BJ (cell line): ENCODE measurements around the gene HYAL1. TPM values are rescaled to one million over a fixed set of nuclear protein-coding genes. Genes with fewer than 3 reads are reported as not detected.

Experiments used
- CTCF ChIA-PET: fragments of 350-600 bp; formaldehyde crosslinking; extraction: SDS; loops from one replicate; lab custom pipeline; 2021; ENCODE audit warnings: antibody characterized with exemption, inconsistent platforms; lab: Yijun Ruan, JAX
- POLR2A ChIA-PET: fragments of 300-600 bp; sonication (Branson Sonifier 250); formaldehyde crosslinking; extraction: SDS; loops from one replicate; lab custom pipeline; 2021; ENCODE audit warnings: antibody characterized with exemption; lab: Charles Lee
- DNase-seq: peaks from one replicate; pipeline ENCODE4 v3.0.0-alpha.2; 2011; ENCODE audit warnings: low read depth
- H3K27me3 ChIP-seq: 2 replicates; pipeline ENCODE4 v1.6.0; 2011; ENCODE audit warnings: low read length; ENCODE audit not compliant: control insufficient read depth, insufficient read depth
- H3K36me3 ChIP-seq: 2 replicates; pipeline ENCODE4 v1.5.1; 2011; ENCODE audit warnings: low read length; ENCODE audit not compliant: control insufficient read depth, insufficient read depth
- H3K4me3 ChIP-seq: 2 replicates; pipeline ENCODE4 v1.5.1; 2011; ENCODE audit warnings: low read depth, mild to moderate bottlenecking, control low read depth, low read length
- CTCF ChIP-seq: IDR thresholded peaks from 2 replicates; pipeline ENCODE4 v1.5.1; 2011; ENCODE audit warnings: low read depth, mild to moderate bottlenecking, control low read depth, inconsistent platforms, low read length, moderate library complexity; ENCODE audit not compliant: insufficient read depth
- polyA plus RNA-seq: library from polyadenylated mRNA; depleted of rRNA; stranded (reverse); fragments of >200 nt; gene quantifications from 2 replicates; pipeline ENCODE4 v1.2.3, GENCODE V29; 2011

The HYAL1 gene
- polyA plus RNA-seq, 1 experiment, result 0.10 TPM

- Histone ChIP-seq H3K4me3 (peak overlapping the region; percentile 60), H3K36me3 (no peaks in the 10 kb centered on the region), H3K27me3 (no peaks in the 10 kb centered on the region)
- TF ChIP-seq CTCF, result no peak
- ChIA-PET CTCF (interaction anchor here (1.9 to 2.7 kb wide), 3 partner anchors 10 to 202 kb away, joined by 4 to 10 read pairs (median 9); partner anchors contain the start of genes CYB561D2 and NPRL2), POLR2A (no interaction called here)
- DNase-seq, result no peak
Measured at GRCh38 chr3:50340147-50340447, 36.7 kb upstream of the HYAL1 start.

- Histone ChIP-seq H3K27me3 (no peaks in the 10 kb centered on the region), H3K36me3 (no peaks in the 10 kb centered on the region), H3K4me3 (peak overlapping the region; percentile 60)
- no peak for DNase-seq
- ChIA-PET CTCF (interaction anchor here (1.9 to 7.2 kb wide), 3 partner anchors 11 to 15 kb away, joined by 4 to 32 read pairs (median 9); partner anchors contain the start of genes CYB561D2 and NPRL2), POLR2A (no interaction called here)
- TF ChIP-seq CTCF, result no peak
Measured at GRCh38 chr3:50339485-50340146, 36.2 kb upstream of the HYAL1 start.

- CTCF ChIA-PET, result interaction anchor here (0.9 to 7.2 kb wide), 4 partner anchors 12 to 16 kb away, joined by 4 to 32 read pairs (median 4); partner anchors contain the start of genes CYB561D2, HYAL2 and NPRL2
Measured at GRCh38 chr3:50338965-50339364, 35.6 kb upstream of the HYAL1 start.

GRCh38 chr3:50337175-50337861 is 33.9 kb upstream of the HYAL1 start:
- no peaks in the 10 kb centered on the region for H3K27me3 ChIP-seq
- H3K4me3 ChIP-seq, result peak overlapping the region; percentile 89
- CTCF ChIA-PET, result interaction anchor here (1.0 to 7.2 kb wide), 14 partner anchors 9 to 232 kb away, joined by 3 to 32 read pairs (median 4); partner anchors contain the start of genes HEMK1, HYAL2, HYAL3 and NAA80
- no peak for TF ChIP-seq CTCF
- DNase-seq, result peak; percentile 97
- POLR2A ChIA-PET, result interaction anchor here (0.5 to 1.2 kb wide), 5 partner anchors 9 to 102 kb away, joined by 3 to 11 read pairs (median 5); partner anchors contain the start of genes CYB561D2, GNAI2, HYAL3 and NAA80
- H3K36me3 ChIP-seq, result peaks cover 3% of the 10 kb centered on the region; the same call in 1 of the 2 replicates

More at GRCh38 chr3:50338965-50339364, 35.6 kb upstream of the HYAL1 start:
- no peak for TF ChIP-seq CTCF
- no peak for DNase-seq
- no peak overlapping the region for H3K4me3 ChIP-seq
- H3K36me3 ChIP-seq, result no peaks in the 10 kb centered on the region
- no peaks in the 10 kb centered on the region for H3K27me3 ChIP-seq
- POLR2A ChIA-PET, result no interaction called here
